Lung (tissue), 12 donors: ENCODE results near the gene IGFBP2. TPM values are rescaled to one million over a fixed set of nuclear protein-coding genes. Genes with fewer than 3 reads are reported as not detected.

Source experiments
- ATAC-seq: fragments of 200-7000 bp; cut with Tn5 transposase; one replicate; pipeline ENCODE4 v1.9.1; 2020; ENCODE audit warnings: moderate number of reproducible peaks; ENCODE audit not compliant: insufficient read depth, low FRiP score
- DNase-seq, 3 donors: peaks; one replicate each; pipeline ENCODE4 v3.0.0-alpha.2; 2013 to 2017
- H3K27ac ChIP-seq, 2 donors: one replicate each; pipeline ENCODE4 v1.5.1; 2013; ENCODE audit warnings: mild to moderate bottlenecking in 2 of 2, moderate library complexity in 2 of 2, control low read depth in 1 of 2, inconsistent platforms in 1 of 2, low read depth in 1 of 2, low read length in 1 of 2
- H3K27me3 ChIP-seq, 3 donors: one replicate each; pipeline ENCODE4 v1.5.1; 2013; ENCODE audit warnings: low read length in 2 of 3; ENCODE audit not compliant: control insufficient read depth in 3 of 3, insufficient read depth in 3 of 3
- H3K36me3 ChIP-seq, 4 donors: one replicate each; pipeline ENCODE4 v1.5.1; 2013; ENCODE audit warnings: low read length in 4 of 4, mild to moderate bottlenecking in 1 of 4, moderate library complexity in 1 of 4; ENCODE audit not compliant: control insufficient read depth in 4 of 4, insufficient read depth in 4 of 4
- H3K4me1 ChIP-seq, 5 donors: one replicate each; pipeline ENCODE4 v1.5.1; 2013; ENCODE audit warnings: low read length in 5 of 5, mild to moderate bottlenecking in 2 of 5, moderate library complexity in 1 of 5; ENCODE audit not compliant: control insufficient read depth in 5 of 5, insufficient read depth in 5 of 5
- H3K4me3 ChIP-seq: one replicate; pipeline ENCODE4 v1.5.1; 2013; ENCODE audit warnings: mild to moderate bottlenecking, control low read depth, moderate library complexity
- H3K9ac ChIP-seq, 2 donors: one replicate each; pipeline ENCODE4 v1.5.1; 2013; ENCODE audit warnings: low read length in 2 of 2, control low read depth in 1 of 2; ENCODE audit not compliant: insufficient read depth in 1 of 2
- H3K9me3 ChIP-seq, 4 donors: one replicate each; pipeline ENCODE4 v1.5.1; 2013; ENCODE audit warnings: low read length in 3 of 4, mild to moderate bottlenecking in 1 of 4, moderate library complexity in 1 of 4; ENCODE audit not compliant: control insufficient read depth in 4 of 4, insufficient read depth in 3 of 4
- CTCF ChIP-seq: IDR thresholded peaks from 2 replicates; pipeline ENCODE4 v1.5.1; 2012; ENCODE audit warnings: mild to moderate bottlenecking; ENCODE audit errors: control extremely low read depth, extremely low read depth
- whole genome bisulfite sequencing, 2 donors: extraction: QIAGEN DNeasy Blood & Tissue Kit; methylation state at CpG; one replicate each; pipeline ENCODE4 v1.1.7; 2013; 5-methylcytosine and 5-hydroxymethylcytosine counted together
- polyA plus RNA-seq, 2 donors: library from polyadenylated mRNA; stranded (reverse); fragments of 200-250 nt; gene quantifications; one replicate each; pipeline ENCODE4 v1.2.1, GENCODE V29; 2013
- total RNA-seq, 2 donors: library from RNA; depleted of rRNA in 1 of 2; stranded (reverse); fragments of >200 nt in 1 of 2; gene quantifications; one replicate each; pipeline ENCODE4 v1.2.1, GENCODE V29; 2014 to 2021
- donor health status: control.
- donor health status: control.
- donor health status: Bipolar disorder and iron deficiency.
- donor health status: healthy.
- donor health status: DM: yes; HTN: yes; CAD: no.

The IGFBP2 gene
- total and polyA plus RNA-seq, 4 donors: 50.5 to 104 (median 81.2) TPM

- DNase-seq (no peak), ATAC-seq (no peak)
- no peak overlapping the region for H3K4me3 ChIP-seq
- no peaks in the 10 kb centered on the region for H3K36me3 ChIP-seq
- H3K27me3 ChIP-seq: no peaks in the 10 kb centered on the region
- 84 to 91% methylated on average over 7 of the region's 7 CpGs for WGBS, 2 donors
- peaks cover 0 to 6% (median 1%) of the 10 kb centered on the region in 5 donors for H3K4me1 ChIP-seq
- H3K27ac ChIP-seq: no peak overlapping the region
- TF ChIP-seq CTCF: no peak
- H3K9me3 ChIP-seq: no peaks in the 10 kb centered on the region
- H3K9ac ChIP-seq: no peak overlapping the region
Measured at GRCh38 chr2:216626168-216626874, 6.9 kb upstream of the IGFBP2 start.

- 74 to 92% methylated on average over 2 of the region's 2 CpGs for WGBS, 2 donors
- DNase-seq (no peak), ATAC-seq (no peak)
- Histone ChIP-seq H3K9me3 (no peaks in the 10 kb centered on the region), H3K4me3 (no peak overlapping the region), H3K27me3 (no peaks in the 10 kb centered on the region), H3K27ac (no peak overlapping the region), H3K36me3 (no peaks in the 10 kb centered on the region), H3K9ac (no peak overlapping the region), H3K4me1 (peaks cover 0 to 3% (median 0%) of the 10 kb centered on the region in 5 donors)
- TF ChIP-seq CTCF: no peak
Measured at GRCh38 chr2:216626875-216627245, 6.4 kb upstream of the IGFBP2 start.

- H3K9me3 ChIP-seq: no peaks in the 10 kb centered on the region
- peaks cover 2 to 11% (median 7%) of the 10 kb centered on the region in 3 donors for H3K27me3 ChIP-seq
- H3K27ac ChIP-seq: no peak overlapping the region
- no peak overlapping the region for H3K9ac ChIP-seq
- ATAC-seq: no peak
- no peak for TF ChIP-seq CTCF
- no peak for DNase-seq
- WGBS, 2 donors: 88 to 91% methylated on average over 4 of the region's 4 CpGs
- H3K4me1 ChIP-seq: peaks cover 0 to 14% (median 3%) of the 10 kb centered on the region in 5 donors
- H3K4me3 ChIP-seq: no peak overlapping the region
- H3K36me3 ChIP-seq: no peaks in the 10 kb centered on the region
Measured at GRCh38 chr2:216629784-216630183, 3.4 kb upstream of the IGFBP2 start.
